Measurements from ENCODE around the gene GALNT16.

Gene GALNT16

DNA sequence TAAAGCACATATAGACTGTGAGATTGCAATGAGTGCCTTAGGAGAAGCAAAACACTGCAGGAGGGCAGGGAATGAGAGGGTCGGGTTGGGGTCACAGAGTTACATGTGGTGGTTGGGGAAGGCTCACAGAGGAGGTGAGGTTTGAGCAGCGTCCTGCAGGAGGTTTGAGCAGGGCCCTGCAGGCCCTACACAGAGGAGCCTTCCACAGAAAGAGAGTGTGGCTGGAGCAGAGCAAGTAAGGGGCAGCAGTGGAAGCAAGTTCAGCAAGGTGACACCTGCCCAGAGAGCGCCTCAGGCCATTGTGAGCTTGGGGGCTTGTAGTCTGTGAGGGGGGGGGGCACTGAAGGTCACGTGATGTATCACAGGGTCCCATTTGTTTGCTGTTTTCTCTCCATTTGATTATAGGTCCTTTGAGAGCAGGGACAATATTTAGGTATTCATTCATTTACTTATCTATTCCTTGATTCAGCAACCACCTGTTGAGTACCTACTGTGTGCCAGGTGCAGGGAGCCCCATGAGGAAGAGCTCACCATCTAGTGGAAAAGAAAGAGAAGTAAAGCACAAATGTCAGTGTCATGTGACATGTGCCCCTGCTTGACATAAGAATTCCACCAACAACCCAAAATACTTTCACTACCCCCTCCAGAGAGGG lies 56.6 kb downstream of the GALNT16 start:
- no peak for DNase-seq (ENCODE audit: low read depth in 2 of 2, low spot score in 1 of 2)

- DNase-seq (ENCODE audit: low read depth in 2 of 2, low spot score in 1 of 2) = no peak
These were observed 57.3 kb downstream of the GALNT16 start for GRCh38 chr14:69317102-69317755.

GRCh38 chr14:69317780-69318179 lies 57.8 kb downstream of the GALNT16 start:
- no peak for DNase-seq (ENCODE audit: low read depth in 2 of 2, low spot score in 1 of 2)

DNA sequence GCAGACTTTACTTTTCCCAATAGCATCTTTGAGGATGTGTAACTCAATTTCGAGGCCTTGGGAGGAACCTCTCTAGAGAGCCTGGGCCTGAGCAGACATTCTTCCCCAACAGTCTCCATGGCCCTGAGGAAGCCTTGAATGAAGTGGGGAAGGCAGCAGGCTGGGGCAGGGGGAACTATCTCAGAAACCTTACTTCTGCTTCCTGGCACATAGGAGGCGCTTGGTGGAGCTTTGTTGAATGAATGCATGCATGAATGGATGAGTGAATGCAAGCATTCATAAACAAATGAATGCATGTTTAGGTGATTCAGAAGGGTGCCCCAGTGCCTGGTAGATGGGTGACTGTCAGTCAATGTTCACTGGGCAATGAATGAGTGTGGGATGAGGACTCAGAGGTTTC lies 58.3 kb downstream of the GALNT16 start:
- no peak for DNase-seq (ENCODE audit: low read depth in 2 of 2, low spot score in 1 of 2)

GRCh38 chr14:69318901-69319475 lies 59.0 kb downstream of the GALNT16 start:
- no peak for DNase-seq (ENCODE audit: low read depth in 2 of 2, low spot score in 1 of 2)

DNA sequence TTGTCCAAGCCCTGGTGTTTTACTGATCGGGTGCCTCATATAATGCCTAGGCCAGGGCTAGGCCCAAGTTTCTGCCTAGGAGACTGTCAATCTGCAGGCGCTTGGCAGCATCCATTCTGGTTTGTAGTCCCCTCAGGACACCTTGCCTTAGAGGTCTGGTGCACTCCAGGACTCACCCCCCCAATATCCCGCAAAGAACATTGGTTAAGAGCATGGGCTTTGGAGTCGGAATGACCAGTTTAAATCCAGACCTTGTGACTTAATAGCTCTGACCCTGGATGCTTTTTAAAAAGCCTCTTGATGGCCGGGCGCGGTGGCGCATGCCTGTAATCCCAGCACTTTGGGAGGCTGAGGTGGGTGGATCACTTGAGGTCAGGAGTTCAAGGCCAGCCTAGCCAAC lies 60.0 kb downstream of the GALNT16 start:
- DNase-seq (ENCODE audit: low read depth in 2 of 2, low spot score in 1 of 2) = no peak

- DNase-seq (ENCODE audit: low read depth in 2 of 2, low spot score in 1 of 2) = no peak
These were observed 60.8 kb downstream of the GALNT16 start for GRCh38 chr14:69320581-69321365.

DNA sequence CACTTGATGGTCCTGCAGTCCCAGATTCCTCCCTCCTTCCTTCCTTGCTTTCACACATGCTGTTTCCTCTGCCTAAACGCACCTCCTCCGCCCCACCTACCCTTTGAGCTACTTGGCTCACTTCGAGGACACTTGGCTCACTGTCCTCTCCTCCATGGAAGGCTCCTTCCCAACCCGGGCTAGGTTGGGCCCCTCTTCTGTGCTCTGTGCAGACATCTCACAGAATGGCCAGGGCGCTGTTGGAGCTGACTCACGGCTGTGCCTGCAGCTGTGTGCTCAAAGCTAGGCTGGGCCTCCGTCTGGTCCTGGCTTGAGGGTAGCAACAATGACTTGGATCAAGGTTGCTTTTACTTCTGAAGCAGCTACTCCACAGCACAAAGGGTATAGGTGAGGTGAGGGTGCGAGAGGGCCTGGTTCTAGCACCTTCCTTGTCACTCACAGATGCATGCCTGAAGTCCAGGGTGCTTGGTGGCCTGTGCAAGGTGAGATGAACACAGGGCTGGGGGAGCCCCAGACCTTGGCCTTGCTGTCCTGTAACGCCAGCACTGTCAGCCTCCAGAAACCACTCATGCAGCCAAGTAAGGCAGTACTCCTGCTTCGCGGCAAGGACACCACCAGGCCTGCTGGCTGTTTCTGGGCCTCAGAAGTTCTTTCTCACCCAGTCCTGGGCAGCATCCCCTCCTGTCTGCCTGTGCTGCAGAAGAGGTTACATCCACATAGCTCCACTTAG lies 61.8 kb downstream of the GALNT16 start:
- no peak for DNase-seq (ENCODE audit: low read depth in 2 of 2, low spot score in 1 of 2)

- DNase-seq (ENCODE audit: low read depth in 2 of 2, low spot score in 1 of 2) = no peak
These were observed 63.5 kb downstream of the GALNT16 start for GRCh38 chr14:69323266-69323998.

DNA sequence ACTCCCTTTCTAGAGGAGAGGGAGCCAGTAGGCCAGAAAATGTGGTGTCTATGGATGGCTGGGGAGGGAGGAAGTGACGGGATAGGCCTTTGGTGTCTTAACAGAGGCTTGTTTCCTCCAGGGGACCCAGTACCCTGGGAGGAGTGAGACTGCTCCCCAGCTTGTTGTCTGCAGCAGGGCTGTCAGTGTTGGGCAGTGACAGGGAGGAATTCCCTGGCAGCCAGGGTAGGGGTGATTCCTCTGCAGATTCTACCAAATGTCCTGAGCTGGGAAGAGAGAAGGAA lies 64.0 kb downstream of the GALNT16 start:
- DNase-seq (ENCODE audit: low read depth in 2 of 2, low spot score in 1 of 2) = no peak

DNA sequence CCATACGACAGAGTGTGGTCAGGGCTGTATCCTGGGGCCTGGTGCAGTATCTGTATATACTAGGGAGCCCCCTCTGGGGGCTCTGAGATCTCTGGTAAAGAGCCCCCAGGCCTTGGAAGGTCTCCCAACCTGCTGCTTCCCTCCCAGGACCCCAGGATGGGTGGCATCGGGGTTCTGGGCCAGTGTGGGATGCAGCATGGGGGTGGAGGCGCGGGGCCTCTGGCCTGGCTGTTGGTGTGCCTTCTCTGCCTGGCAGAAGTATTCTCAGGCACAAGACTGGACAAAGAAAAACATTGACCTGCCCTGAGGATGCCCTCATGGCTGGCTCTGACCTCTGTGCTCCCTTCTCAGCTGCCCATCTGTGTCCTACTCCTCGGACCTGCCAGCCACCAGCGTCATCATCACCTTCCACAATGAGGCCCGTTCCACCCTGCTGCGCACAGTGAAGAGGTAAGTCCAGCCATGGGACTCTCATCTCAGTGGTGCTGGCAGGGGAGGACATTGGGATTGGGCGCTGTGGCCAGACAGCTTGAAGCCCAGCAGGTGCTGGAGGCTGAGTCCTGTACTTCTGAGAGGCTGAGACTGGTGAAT lies 64.5 kb downstream of the GALNT16 start:
- no peak for DNase-seq (ENCODE audit: low read depth in 2 of 2, low spot score in 1 of 2)

DNA sequence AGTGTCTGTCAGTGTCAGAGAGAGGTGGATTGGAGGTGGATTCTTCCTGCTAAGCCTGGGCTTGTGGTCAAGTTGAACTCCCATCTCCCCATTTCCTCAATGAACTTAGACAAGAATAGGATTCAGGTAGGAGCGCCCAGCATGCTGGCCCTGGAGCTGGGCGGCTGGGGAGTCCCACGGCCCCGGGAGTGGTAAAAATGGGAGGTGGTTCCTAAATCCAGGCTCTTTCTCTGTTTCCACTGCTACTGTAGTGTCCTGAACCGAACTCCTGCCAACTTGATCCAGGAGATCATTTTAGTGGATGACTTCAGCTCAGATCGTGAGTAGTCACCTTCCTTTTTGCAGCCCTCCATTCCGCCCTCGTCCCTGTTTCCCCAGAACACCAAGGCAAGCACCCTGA lies 65.1 kb downstream of the GALNT16 start:
- DNase-seq (ENCODE audit: low read depth in 2 of 2, low spot score in 1 of 2) = no peak

GRCh38 chr14:69325646-69326265 lies 65.8 kb downstream of the GALNT16 start:
- no peak for DNase-seq (ENCODE audit: low read depth in 2 of 2, low spot score in 1 of 2)

- no peak for DNase-seq (ENCODE audit: low read depth in 2 of 2, low spot score in 1 of 2)
These were observed 66.7 kb downstream of the GALNT16 start for GRCh38 chr14:69326611-69327010.

DNA sequence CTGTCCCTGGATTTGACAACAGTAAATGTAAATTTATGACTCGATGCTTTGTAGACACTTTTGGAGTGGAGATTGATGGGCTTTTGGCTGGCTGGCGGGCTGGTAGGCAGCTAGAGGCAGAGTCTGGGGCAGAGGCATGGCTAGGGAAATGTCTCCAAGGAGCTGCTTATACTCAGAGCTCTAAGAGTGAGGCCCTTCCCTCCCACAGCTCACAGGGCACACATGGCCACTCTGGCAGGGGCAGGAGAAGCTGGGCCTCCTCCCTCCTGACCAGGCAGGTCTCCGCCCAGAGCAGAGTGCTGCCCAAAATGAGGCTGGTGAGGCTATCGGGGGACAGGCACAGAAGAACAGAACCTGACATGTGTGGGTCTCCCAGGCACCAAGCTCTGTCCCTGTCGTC lies 67.5 kb downstream of the GALNT16 start:
- no peak for DNase-seq (ENCODE audit: low read depth in 2 of 2, low spot score in 1 of 2)

DNA sequence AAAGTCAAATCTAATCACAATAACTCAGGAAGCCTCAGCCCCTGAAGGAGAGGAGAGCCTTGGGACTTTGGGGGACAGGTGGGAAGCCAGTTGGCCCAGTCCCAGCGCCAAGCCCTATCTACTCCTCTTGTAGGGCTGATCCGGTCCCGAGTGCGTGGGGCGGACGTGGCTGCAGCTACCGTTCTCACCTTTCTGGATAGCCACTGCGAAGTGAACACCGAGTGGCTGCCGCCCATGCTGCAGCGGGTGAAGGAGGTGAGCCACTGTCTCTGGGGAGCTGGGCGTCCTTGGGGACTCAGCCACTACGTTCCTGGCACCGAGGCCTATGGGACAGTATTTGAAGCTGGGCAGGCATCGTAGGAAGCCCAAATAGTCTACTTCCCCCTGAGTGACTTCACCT lies 68.4 kb downstream of the GALNT16 start:
- no peak for DNase-seq (ENCODE audit: low read depth in 2 of 2, low spot score in 1 of 2)

DNA sequence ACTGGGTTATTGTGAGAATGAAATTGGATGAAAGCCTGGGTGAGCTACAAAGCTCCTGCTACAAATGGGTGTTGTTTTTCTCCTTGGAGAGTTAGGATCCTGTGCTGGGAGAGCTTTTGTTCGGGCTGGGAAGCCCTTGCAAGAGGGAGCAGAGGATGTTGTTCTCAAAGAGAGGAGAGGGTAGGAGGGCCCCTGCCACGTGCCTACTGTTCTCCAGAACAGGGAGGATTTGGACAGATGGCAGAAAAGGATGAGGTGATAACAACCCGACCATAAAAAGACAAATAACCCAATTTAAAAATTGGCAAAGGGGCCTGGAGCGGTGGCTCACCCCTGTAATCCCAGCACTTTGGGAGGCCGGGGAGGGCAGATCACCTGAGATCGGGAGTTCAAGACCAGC lies 68.8 kb downstream of the GALNT16 start:
- no peak for DNase-seq (ENCODE audit: low read depth in 2 of 2, low spot score in 1 of 2)

- DNase-seq (ENCODE audit: low read depth in 2 of 2, low spot score in 1 of 2) = no peak
These were observed 71.2 kb downstream of the GALNT16 start for GRCh38 chr14:69331206-69331605.

- DNase-seq (ENCODE audit: low read depth in 2 of 2, low spot score in 1 of 2) = no peak
These were observed 72.9 kb downstream of the GALNT16 start for GRCh38 chr14:69332782-69333395.
